Progenitor cell of endocrine pancreas (in vitro differentiated cells): ENCODE data around the gene BTBD16. TPM values are rescaled to one million over a fixed set of nuclear protein-coding genes. Genes with fewer than 3 reads are reported as not detected.

Experiments
- DNase-seq: peaks from one replicate; pipeline ENCODE4 v3.0.0; 2021; ENCODE audit warnings: low spot score; ENCODE audit not compliant: unreplicated experiment
- H3K27ac Mint-ChIP-seq: 2 replicates; pipeline ENCODE4 v1.8.0; 2021; ENCODE audit warnings: mild to moderate bottlenecking, moderate library complexity, mixed read lengths
- H3K27me3 Mint-ChIP-seq: 2 replicates; pipeline ENCODE4 v1.8.0; 2021; ENCODE audit warnings: mixed read lengths
- H3K36me3 Mint-ChIP-seq: 2 replicates; pipeline ENCODE4 v1.8.0; 2022; ENCODE audit warnings: mixed read lengths; ENCODE audit not compliant: insufficient read depth
- H3K4me1 Mint-ChIP-seq: 2 replicates; pipeline ENCODE4 v1.8.0; 2021; ENCODE audit warnings: low read depth, mixed read lengths
- H3K4me3 Mint-ChIP-seq: 2 replicates; pipeline ENCODE4 v1.8.0; 2021; ENCODE audit warnings: low read depth, mild to moderate bottlenecking, moderate library complexity, mixed read lengths
- H3K9me3 Mint-ChIP-seq: 2 replicates; pipeline ENCODE4 v1.8.0; 2021; ENCODE audit warnings: low read depth, mixed read lengths
- total RNA-seq: library from RNA; stranded (reverse); gene quantifications from 2 replicates; pipeline ENCODE4 v1.2.1, GENCODE V29; 2021
- TF ChIP-seq, protein P1 (sequence below): fragments of 200-600 bp; sonication (generic); IDR thresholded peaks from one replicate; pipeline ENCODE4 v1.5.0; 2021; ENCODE audit warnings: antibody characterized with exemption, mild to moderate bottlenecking; ENCODE audit not compliant: unreplicated experiment

The BTBD16 gene
- total RNA-seq, 1 donor from 2014 or later, result not detected

- Mint-ChIP-seq H3K9me3 (no peaks in the 10 kb centered on the region), H3K27ac (no peak overlapping the region), H3K4me1 (no peaks in the 10 kb centered on the region), H3K36me3 (peaks cover 6% of the 10 kb centered on the region), H3K27me3 (no peaks in the 10 kb centered on the region), H3K4me3 (no peak overlapping the region)
- TF ChIP-seq, protein P1, sequence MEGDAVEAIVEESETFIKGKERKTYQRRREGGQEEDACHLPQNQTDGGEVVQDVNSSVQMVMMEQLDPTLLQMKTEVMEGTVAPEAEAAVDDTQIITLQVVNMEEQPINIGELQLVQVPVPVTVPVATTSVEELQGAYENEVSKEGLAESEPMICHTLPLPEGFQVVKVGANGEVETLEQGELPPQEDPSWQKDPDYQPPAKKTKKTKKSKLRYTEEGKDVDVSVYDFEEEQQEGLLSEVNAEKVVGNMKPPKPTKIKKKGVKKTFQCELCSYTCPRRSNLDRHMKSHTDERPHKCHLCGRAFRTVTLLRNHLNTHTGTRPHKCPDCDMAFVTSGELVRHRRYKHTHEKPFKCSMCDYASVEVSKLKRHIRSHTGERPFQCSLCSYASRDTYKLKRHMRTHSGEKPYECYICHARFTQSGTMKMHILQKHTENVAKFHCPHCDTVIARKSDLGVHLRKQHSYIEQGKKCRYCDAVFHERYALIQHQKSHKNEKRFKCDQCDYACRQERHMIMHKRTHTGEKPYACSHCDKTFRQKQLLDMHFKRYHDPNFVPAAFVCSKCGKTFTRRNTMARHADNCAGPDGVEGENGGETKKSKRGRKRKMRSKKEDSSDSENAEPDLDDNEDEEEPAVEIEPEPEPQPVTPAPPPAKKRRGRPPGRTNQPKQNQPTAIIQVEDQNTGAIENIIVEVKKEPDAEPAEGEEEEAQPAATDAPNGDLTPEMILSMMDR, result no peak
- DNase-seq, result no peak
Observed at GRCh38 chr10:122255509-122256301, 15.4 kb upstream of the BTBD16 start.

- no peak for DNase-seq
- peaks cover 6% of the 10 kb centered on the region for H3K9me3 Mint-ChIP-seq
- no peak overlapping the region for H3K27ac Mint-ChIP-seq
- peaks cover 8% of the 10 kb centered on the region for H3K36me3 Mint-ChIP-seq
- TF ChIP-seq, protein P1, result no peak
- H3K4me1 Mint-ChIP-seq, result no peaks in the 10 kb centered on the region
- no peaks in the 10 kb centered on the region for H3K27me3 Mint-ChIP-seq
- H3K4me3 Mint-ChIP-seq, result no peak overlapping the region
Observed at GRCh38 chr10:122257041-122257440, 14.1 kb upstream of the BTBD16 start.

DNA sequence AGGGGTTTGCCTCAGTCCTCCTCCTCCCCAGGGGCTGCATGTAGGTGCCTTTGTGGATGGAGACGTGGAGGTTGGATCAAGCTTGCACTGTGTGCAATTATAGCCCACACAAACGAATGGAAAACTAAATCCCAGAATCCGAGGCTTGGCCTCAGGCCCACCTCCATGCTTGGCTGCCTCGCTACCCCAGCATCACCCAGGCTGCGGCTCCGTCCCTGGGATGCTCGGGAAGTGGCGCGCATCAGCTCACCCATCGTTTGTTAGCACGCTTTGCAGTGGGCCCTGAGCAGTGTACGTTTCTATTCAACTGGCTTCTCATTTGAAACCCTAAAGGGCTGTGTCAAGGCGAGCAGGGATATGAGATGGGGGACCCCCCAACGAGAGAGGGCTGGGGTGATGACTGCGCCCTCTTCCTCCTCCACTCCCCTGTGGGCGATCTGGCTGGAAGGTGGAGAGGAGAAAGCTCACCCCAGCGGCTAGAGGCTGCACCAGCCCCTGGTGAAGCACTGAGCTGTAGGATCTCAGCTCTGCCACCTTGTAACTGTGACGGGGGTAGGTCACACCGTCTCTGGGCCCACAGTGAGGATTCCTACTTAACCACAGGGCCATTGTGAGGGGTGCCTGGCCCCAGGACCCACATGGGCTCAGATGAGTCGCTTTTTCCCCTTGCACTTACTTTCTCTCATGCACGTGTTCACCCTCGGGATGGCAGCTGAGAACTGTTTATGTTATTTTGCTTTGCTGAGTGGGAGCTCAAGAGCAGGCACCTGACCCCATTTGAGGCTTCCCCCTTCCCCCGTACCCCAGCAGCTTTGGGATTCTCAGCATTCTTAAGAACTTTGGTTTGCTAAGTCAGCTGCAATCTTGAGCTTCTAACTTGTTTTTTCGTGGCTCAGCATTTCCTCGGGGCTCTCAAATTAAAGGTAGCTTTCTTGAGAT lies 12.7 kb upstream of the BTBD16 start:
- Mint-ChIP-seq H3K9me3 (peaks cover 12% of the 10 kb centered on the region), H3K36me3 (peaks cover 14% of the 10 kb centered on the region), H3K27ac (peak overlapping the region; percentile 22), H3K4me1 (no peaks in the 10 kb centered on the region), H3K27me3 (no peaks in the 10 kb centered on the region), H3K4me3 (no peak overlapping the region)
- TF ChIP-seq, protein P1, result no peak
- no peak for DNase-seq

DNA sequence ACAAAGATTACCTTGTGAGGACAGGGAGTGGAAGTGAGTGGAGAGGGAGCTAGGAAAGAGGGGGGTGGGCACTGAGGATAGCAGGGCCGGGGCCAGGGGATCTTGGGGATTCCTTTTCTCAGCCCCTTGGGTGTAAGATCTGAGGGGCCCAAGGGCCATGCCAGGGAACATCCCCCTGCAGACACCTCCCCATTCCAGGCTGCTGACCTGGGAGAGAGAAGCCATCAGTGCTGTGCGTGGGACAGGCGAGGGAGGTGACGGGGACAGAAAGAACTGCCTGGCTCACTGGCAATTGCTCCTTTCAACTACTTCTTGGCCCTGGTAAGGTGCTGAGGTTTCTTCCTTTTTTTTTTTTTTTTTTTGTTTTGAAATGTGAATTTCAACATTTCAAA lies 12.0 kb upstream of the BTBD16 start:
- DNase-seq, result no peak
- peaks cover 13% of the 10 kb centered on the region for H3K9me3 Mint-ChIP-seq
- H3K27ac Mint-ChIP-seq, result peak overlapping the region; percentile 22
- H3K4me1 Mint-ChIP-seq, result no peaks in the 10 kb centered on the region
- no peak overlapping the region for H3K4me3 Mint-ChIP-seq
- H3K36me3 Mint-ChIP-seq, result peaks cover 14% of the 10 kb centered on the region
- no peaks in the 10 kb centered on the region for H3K27me3 Mint-ChIP-seq
- TF ChIP-seq, protein P1, result no peak

- TF ChIP-seq, protein P1, result no peak
- Mint-ChIP-seq H3K9me3 (peaks cover 13% of the 10 kb centered on the region), H3K36me3 (peaks cover 12% of the 10 kb centered on the region), H3K4me3 (no peak overlapping the region), H3K27ac (no peak overlapping the region), H3K27me3 (no peaks in the 10 kb centered on the region), H3K4me1 (peaks cover 8% of the 10 kb centered on the region)
- DNase-seq, result no peak
Observed at GRCh38 chr10:122261584-122261983, 9.5 kb upstream of the BTBD16 start.
